Hepatocyte (in vitro differentiated cells): ENCODE data around the gene LYL1. TPM values are rescaled to one million over a fixed set of nuclear protein-coding genes. Genes with fewer than 3 reads are reported as not detected.
A peak's percentile ranks its signal among the peaks of the same experiment; 100 is the strongest.

Experiments
- DNase-seq: peaks from one replicate; pipeline ENCODE4 v3.0.0-alpha.2; 2016; ENCODE audit warnings: low spot score
- H2AFZ ChIP-seq: fragments of 200-600 bp; sonication (generic); 2 replicates; pipeline ENCODE4 v1.6.0; 2016; ENCODE audit warnings: antibody characterized with exemption, mild to moderate bottlenecking
- H3K27ac ChIP-seq: fragments of 200-600 bp; sonication (generic); 2 replicates; pipeline ENCODE4 v1.5.1; 2016; ENCODE audit warnings: mild to moderate bottlenecking
- H3K27me3 ChIP-seq: fragments of 200-600 bp; sonication (generic); 2 replicates; pipeline ENCODE4 v1.6.1; 2016
- H3K36me3 ChIP-seq: fragments of 200-600 bp; sonication (generic); replicated peaks from 2 replicates; pipeline ENCODE4 v1.5.1; 2016; ENCODE audit warnings: low read depth; ENCODE audit not compliant: insufficient read depth
- H3K4me1 ChIP-seq: fragments of 200-600 bp; sonication (generic); 2 replicates; pipeline ENCODE4 v1.5.1; 2016; ENCODE audit warnings: mild to moderate bottlenecking, moderate library complexity; ENCODE audit not compliant: insufficient read depth
- H3K4me2 ChIP-seq: fragments of 200-600 bp; sonication (generic); 2 replicates; pipeline ENCODE4 v1.6.0; 2016
- H3K4me3 ChIP-seq: fragments of 200-600 bp; sonication (generic); 2 replicates; pipeline ENCODE4 v1.5.1; 2016; ENCODE audit warnings: mild to moderate bottlenecking
- H3K79me2 ChIP-seq: fragments of 200-600 bp; sonication (generic); 2 replicates; pipeline ENCODE4 v1.6.0; 2017; ENCODE audit warnings: mild to moderate bottlenecking
- H3K9me2 ChIP-seq: fragments of 200-600 bp; sonication (generic); replicated peaks from 2 replicates; pipeline ENCODE4 v1.6.0; 2017; ENCODE audit warnings: mild to moderate bottlenecking; ENCODE audit not compliant: insufficient read depth
- H3K9me3 ChIP-seq: fragments of 200-600 bp; sonication (generic); 2 replicates; pipeline ENCODE4 v1.5.1; 2016; ENCODE audit warnings: low read depth, mild to moderate bottlenecking
- H4K20me1 ChIP-seq: fragments of 200-600 bp; sonication (generic); 2 replicates; pipeline ENCODE4 v1.6.0; 2016; ENCODE audit warnings: mild to moderate bottlenecking; ENCODE audit not compliant: insufficient read depth, poor library complexity, severe bottlenecking
- CTCF ChIP-seq: fragments of 200-600 bp; sonication (generic); IDR thresholded peaks from 2 replicates; pipeline ENCODE4 v1.5.1; 2016; ENCODE audit warnings: antibody characterized with exemption, mild to moderate bottlenecking; ENCODE audit not compliant: poor library complexity
- EZH2 ChIP-seq: fragments of 200-600 bp; sonication (generic); IDR thresholded peaks from 2 replicates; pipeline ENCODE4 v1.6.1; 2016; ENCODE audit warnings: antibody characterized with exemption, mild to moderate bottlenecking, borderline replicate concordance
- EZH2phosphoT487 ChIP-seq: fragments of 200-600 bp; sonication (generic); IDR thresholded peaks from one replicate; pipeline ENCODE4 v1.6.1; 2018; ENCODE audit warnings: antibody characterized with exemption, mild to moderate bottlenecking, low read depth, moderate library complexity; ENCODE audit not compliant: unreplicated experiment, severe bottlenecking
- WGBS: methylation state at CpG from one replicate; pipeline ENCODE4 v1.1.6; 2016; ENCODE audit warnings: low lambda C conversion rate; ENCODE audit errors: missing lambda C conversion rate; 5-methylcytosine and 5-hydroxymethylcytosine counted together
- polyA plus RNA-seq: library from polyadenylated mRNA; unstranded; fragments of >200 nt; fragmentation: Nextera tagmentation; extraction: Ambion mirVana; gene quantifications from 2 replicates; pipeline ENCODE4 v1.2.1, GENCODE V29; 2016
- total RNA-seq: library from RNA; depleted of rRNA; stranded (reverse); fragments of >200 nt; gene quantifications from 2 replicates; pipeline ENCODE4 v1.2.3, GENCODE V29; 2014

LYL1 gene
- total and polyA plus RNA-seq, 2 experiments from 2014 or later = 0.47 to 1.4 TPM

- H3K36me3 ChIP-seq = no peaks in the 10 kb centered on the region
- peak overlapping the region; percentile 49 for H3K4me2 ChIP-seq
- TF ChIP-seq EZH2phosphoT487 = no peak
- peak; percentile 44 for TF ChIP-seq EZH2
- DNase-seq = no peak
- H2AFZ ChIP-seq = no peak overlapping the region
- WGBS = 38% methylated on average over 14 of the region's 25 CpGs
- H3K79me2 ChIP-seq = no peaks in the 10 kb centered on the region
- H3K27me3 ChIP-seq = peaks cover 67% of the 10 kb centered on the region
- H3K9me2 ChIP-seq = no peaks in the 10 kb centered on the region
- no peak overlapping the region for H3K4me3 ChIP-seq
- no peaks in the 10 kb centered on the region for H3K9me3 ChIP-seq
- peaks cover 9% of the 10 kb centered on the region for H4K20me1 ChIP-seq
- peaks cover 58% of the 10 kb centered on the region for H3K4me1 ChIP-seq
- H3K27ac ChIP-seq = no peak overlapping the region
These were observed 7.3 kb downstream of the LYL1 start for GRCh38 chr19:13095393-13095784.

DNA sequence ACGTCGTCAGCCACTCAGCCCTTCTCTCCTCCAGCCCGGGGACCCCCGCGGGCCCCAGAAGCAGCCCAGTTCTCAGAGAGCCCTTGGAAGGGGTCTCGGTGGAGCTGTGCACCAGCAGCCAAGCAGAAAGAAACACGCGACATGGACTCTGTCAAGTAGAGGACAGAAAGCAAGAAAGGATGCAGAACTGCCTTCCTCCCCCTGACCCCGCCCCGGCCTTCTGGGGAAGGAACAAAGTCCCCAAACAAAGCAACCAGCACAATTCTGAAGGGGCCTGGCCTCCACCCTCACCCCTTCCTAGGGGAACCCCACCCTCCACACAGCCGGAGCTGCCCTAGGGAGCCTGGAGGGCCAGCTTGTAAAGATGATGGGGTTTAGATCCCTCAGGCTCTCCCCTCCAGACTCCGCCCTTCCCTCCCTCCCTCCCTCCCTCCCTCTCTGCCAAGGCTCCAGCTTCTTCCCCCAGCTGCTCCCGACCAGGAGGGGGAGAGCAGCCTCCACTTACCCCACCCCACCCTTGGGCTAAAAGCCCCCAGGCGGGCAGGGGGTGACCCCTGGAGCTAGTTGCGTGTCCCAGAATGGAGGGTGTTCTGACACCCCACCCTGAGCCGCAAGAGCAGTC, 7.8 kb downstream of the LYL1 start:
- Histone ChIP-seq H3K4me1 (peaks cover 59% of the 10 kb centered on the region), H4K20me1 (peaks cover 9% of the 10 kb centered on the region), H3K79me2 (no peaks in the 10 kb centered on the region), H3K36me3 (no peaks in the 10 kb centered on the region), H3K27ac (no peak overlapping the region), H3K27me3 (peaks cover 62% of the 10 kb centered on the region), H3K4me3 (no peak overlapping the region), H3K4me2 (peak overlapping the region; percentile 49), H2AFZ (no peak overlapping the region), H3K9me3 (no peaks in the 10 kb centered on the region), H3K9me2 (no peaks in the 10 kb centered on the region)
- 35% methylated on average over 12 of the region's 16 CpGs for WGBS
- DNase-seq = no peak
- TF ChIP-seq EZH2phosphoT487 = no peak
- no peak for TF ChIP-seq CTCF
- no peak for TF ChIP-seq EZH2

DNA sequence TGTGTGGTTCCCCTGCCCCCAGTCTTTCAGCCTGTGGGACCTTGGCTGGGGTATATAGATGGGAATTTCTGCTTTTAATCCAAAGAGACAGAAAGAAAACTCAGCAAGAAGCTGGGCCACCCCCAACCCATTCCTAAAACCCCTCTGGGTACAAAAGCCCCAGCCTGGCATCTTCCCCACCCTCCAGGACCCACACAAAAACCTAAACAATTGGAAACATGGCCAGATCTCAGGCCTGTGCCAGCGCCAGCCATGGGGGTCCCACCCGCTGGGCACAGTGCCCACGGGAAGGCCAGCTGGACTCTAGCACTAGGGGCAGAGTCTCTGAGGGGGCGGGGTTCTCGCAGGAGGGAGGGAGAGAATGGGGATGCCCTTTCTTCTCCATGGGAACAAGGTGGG, 8.6 kb downstream of the LYL1 start:
- H3K9me3 ChIP-seq = no peaks in the 10 kb centered on the region
- no peak for TF ChIP-seq EZH2
- TF ChIP-seq CTCF = no peak
- TF ChIP-seq EZH2phosphoT487 = no peak
- H3K79me2 ChIP-seq = no peaks in the 10 kb centered on the region
- no peak overlapping the region for H3K4me3 ChIP-seq
- no peaks in the 10 kb centered on the region for H3K36me3 ChIP-seq
- H3K27ac ChIP-seq = no peak overlapping the region
- no peaks in the 10 kb centered on the region for H3K9me2 ChIP-seq
- peaks cover 9% of the 10 kb centered on the region for H4K20me1 ChIP-seq
- H3K27me3 ChIP-seq = peaks cover 54% of the 10 kb centered on the region
- peaks cover 59% of the 10 kb centered on the region for H3K4me1 ChIP-seq
- DNase-seq = no peak
- 33% methylated on average over 5 of the region's 5 CpGs for WGBS
- H2AFZ ChIP-seq = no peak overlapping the region
- no peak overlapping the region for H3K4me2 ChIP-seq

DNA sequence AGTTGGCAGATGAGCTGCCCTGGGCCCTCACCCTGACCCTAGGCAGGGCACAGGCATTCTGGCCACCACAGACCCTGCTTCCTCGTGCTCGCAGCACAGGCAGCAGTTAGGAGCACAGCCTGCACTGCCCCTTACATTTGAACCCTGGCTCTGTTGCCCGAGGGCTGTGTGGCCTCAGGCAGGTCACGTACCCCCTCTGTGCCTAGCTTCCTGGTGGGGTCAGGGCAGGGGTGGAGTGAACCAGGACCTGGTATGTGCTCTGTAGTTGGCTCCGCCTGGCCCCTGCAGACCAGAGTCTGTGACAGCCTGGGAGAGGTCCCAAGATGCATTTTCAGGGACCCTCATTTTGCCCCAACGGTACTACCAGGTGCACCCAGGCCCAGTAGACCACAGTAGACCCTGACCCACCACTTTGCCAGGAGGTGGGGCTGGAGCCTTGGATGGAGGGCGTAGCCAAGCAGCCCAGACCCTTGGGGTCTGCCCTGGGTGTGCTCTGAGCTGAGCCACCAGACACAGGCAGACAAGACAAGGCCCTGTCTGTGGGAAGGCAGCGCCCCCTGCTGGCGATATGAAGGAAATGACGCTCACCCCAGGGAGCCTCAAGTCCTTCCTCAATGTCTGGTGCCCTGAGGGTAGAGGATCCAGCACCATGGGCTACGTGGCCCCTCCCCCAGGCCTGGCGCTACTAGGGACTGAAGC, 9.1 kb downstream of the LYL1 start:
- Histone ChIP-seq H3K9me2 (no peaks in the 10 kb centered on the region), H3K9me3 (no peaks in the 10 kb centered on the region), H3K79me2 (no peaks in the 10 kb centered on the region), H3K4me2 (no peak overlapping the region), H2AFZ (no peak overlapping the region), H4K20me1 (peaks cover 7% of the 10 kb centered on the region), H3K4me3 (no peak overlapping the region), H3K27me3 (peaks cover 49% of the 10 kb centered on the region), H3K4me1 (peaks cover 53% of the 10 kb centered on the region), H3K36me3 (no peaks in the 10 kb centered on the region), H3K27ac (peak overlapping the region; percentile 20)
- WGBS = 47% methylated on average over 12 of the region's 12 CpGs
- peak; percentile 87 for DNase-seq
- TF ChIP-seq CTCF = peak; percentile 88
- TF ChIP-seq EZH2 = no peak
